Astrocyte (in vitro differentiated cells and primary cell): Measurements from ENCODE around the gene TBCA. TPM values are rescaled to one million over a fixed set of nuclear protein-coding genes. Genes with fewer than 3 reads are reported as not detected.

Experiments used
- DNase-seq: peaks from one replicate; pipeline ENCODE4 v3.0.0-alpha.2; 2010; ENCODE audit warnings: low read depth
- FAIRE-seq: peaks from 2 replicates; lab custom pipeline; 2011; peaks lifted over from hg19 to GRCh38; lab: Jason Lieb, UNC
- H2AFZ ChIP-seq: 2 replicates; pipeline ENCODE4 v1.6.0; 2012; ENCODE audit warnings: low read depth, low read length, inconsistent platforms
- H3K27ac ChIP-seq: 2 replicates; pipeline ENCODE4 v1.5.1; 2011; ENCODE audit warnings: low read depth, low read length, inconsistent platforms
- H3K27me3 ChIP-seq: 2 replicates; pipeline ENCODE4 v1.6.0; 2011; ENCODE audit warnings: low read length, inconsistent platforms; ENCODE audit not compliant: insufficient read depth
- H3K36me3 ChIP-seq: 2 replicates; pipeline ENCODE4 v1.5.1; 2011; ENCODE audit warnings: low read length, inconsistent platforms; ENCODE audit not compliant: insufficient read depth
- H3K4me1 ChIP-seq: 2 replicates; pipeline ENCODE4 v1.5.1; 2011; ENCODE audit warnings: low read length, inconsistent platforms; ENCODE audit not compliant: insufficient read depth
- H3K4me2 ChIP-seq: 2 replicates; pipeline ENCODE4 v1.6.0; 2012; ENCODE audit warnings: low read length, inconsistent platforms
- H3K4me3 ChIP-seq: 2 replicates; pipeline ENCODE4 v1.5.1; 2011; ENCODE audit warnings: low read depth, mild to moderate bottlenecking, low read length, inconsistent platforms; ENCODE audit not compliant: insufficient read depth
- H3K79me2 ChIP-seq: 2 replicates; pipeline ENCODE4 v1.6.0; 2012; ENCODE audit warnings: mild to moderate bottlenecking, low read length, inconsistent platforms; ENCODE audit not compliant: insufficient read depth
- H3K9ac ChIP-seq: 2 replicates; pipeline ENCODE4 v1.6.0; 2012; ENCODE audit warnings: mild to moderate bottlenecking, low read length, inconsistent platforms
- H3K9me3 ChIP-seq: 2 replicates; pipeline ENCODE4 v1.5.1; 2012; ENCODE audit warnings: low read depth, mild to moderate bottlenecking, low read length, inconsistent platforms; ENCODE audit not compliant: insufficient read depth
- H4K20me1 ChIP-seq: 2 replicates; pipeline ENCODE4 v1.6.0; 2012; ENCODE audit warnings: low read length, inconsistent platforms; ENCODE audit not compliant: insufficient read depth
- H3K27ac Mint-ChIP-seq: one replicate; pipeline ENCODE4 v1.8.0; 2021; ENCODE audit warnings: mild to moderate bottlenecking, mixed read lengths; ENCODE audit not compliant: unreplicated experiment
- H3K27me3 Mint-ChIP-seq: one replicate; pipeline ENCODE4 v1.8.0; 2021; ENCODE audit warnings: low read depth, mixed read lengths; ENCODE audit not compliant: unreplicated experiment
- H3K36me3 Mint-ChIP-seq: one replicate; pipeline ENCODE4 v1.8.0; 2021; ENCODE audit warnings: low read depth, mixed read lengths; ENCODE audit not compliant: unreplicated experiment
- H3K4me1 Mint-ChIP-seq: one replicate; pipeline ENCODE4 v1.8.0; 2021; ENCODE audit warnings: low read depth, mixed read lengths; ENCODE audit not compliant: unreplicated experiment
- H3K4me3 Mint-ChIP-seq: one replicate; pipeline ENCODE4 v1.8.0; 2021; ENCODE audit warnings: mild to moderate bottlenecking, moderate library complexity, mixed read lengths; ENCODE audit not compliant: unreplicated experiment
- H3K9me3 Mint-ChIP-seq: one replicate; pipeline ENCODE4 v1.8.0; 2021; ENCODE audit warnings: mild to moderate bottlenecking, mixed read lengths; ENCODE audit not compliant: unreplicated experiment
- CTCF ChIP-seq: IDR thresholded peaks from 2 replicates; pipeline ENCODE4 v1.5.1; 2011; ENCODE audit warnings: low read depth, mild to moderate bottlenecking, inconsistent platforms, low read length, moderate library complexity; ENCODE audit not compliant: insufficient read depth
- EZH2 ChIP-seq: IDR thresholded peaks from 2 replicates; pipeline ENCODE4 v1.6.1; 2012; ENCODE audit warnings: mild to moderate bottlenecking, low read length, inconsistent platforms; ENCODE audit not compliant: insufficient read depth
- total RNA-seq: library from RNA; stranded (reverse); gene quantifications from 2 replicates; pipeline ENCODE4 v1.2.1, GENCODE V29; 2021

The TBCA gene
- total RNA-seq, 1 donor from 2014 or later, result 207 TPM

- no peak for FAIRE-seq
Measured at GRCh38 chr5:77649776-77650175, 126.4 kb downstream of the TBCA start.

GRCh38 chr5:77645995-77646639 lies 130.0 kb downstream of the TBCA start:
- DNase-seq (no peak), FAIRE-seq (no peak)
- Histone ChIP-seq H3K79me2 (no peaks in the 10 kb centered on the region), H3K36me3 (no peaks in the 10 kb centered on the region), H3K4me2 (no peak overlapping the region), H3K27ac (no peak overlapping the region), H3K9me3 (no peaks in the 10 kb centered on the region), H3K4me1 (peaks cover 3% of the 10 kb centered on the region), H2AFZ (no peak overlapping the region), H4K20me1 (peaks cover 18% of the 10 kb centered on the region), H3K9ac (no peak overlapping the region), H3K27me3 (peaks cover 98% of the 10 kb centered on the region), H3K4me3 (no peak overlapping the region)
- peak overlapping the region; percentile 45 for H3K4me3 Mint-ChIP-seq
- H3K4me1 Mint-ChIP-seq, result peaks cover 2% of the 10 kb centered on the region
- H3K27ac Mint-ChIP-seq, result no peak overlapping the region
- peaks cover 85% of the 10 kb centered on the region for H3K27me3 Mint-ChIP-seq
- peaks cover 4% of the 10 kb centered on the region for H3K36me3 Mint-ChIP-seq
- TF ChIP-seq CTCF, result no peak
- TF ChIP-seq EZH2, result no peak
- peaks cover 8% of the 10 kb centered on the region for H3K9me3 Mint-ChIP-seq

More at GRCh38 chr5:77649776-77650175, 126.4 kb downstream of the TBCA start:
- Histone ChIP-seq H3K4me2 (no peak overlapping the region), H3K27me3 (peaks cover 73% of the 10 kb centered on the region), H3K9me3 (no peaks in the 10 kb centered on the region), H3K36me3 (no peaks in the 10 kb centered on the region), H2AFZ (no peak overlapping the region), H4K20me1 (peaks cover 2% of the 10 kb centered on the region), H3K4me1 (peaks cover 3% of the 10 kb centered on the region), H3K9ac (no peak overlapping the region), H3K27ac (no peak overlapping the region), H3K79me2 (no peaks in the 10 kb centered on the region), H3K4me3 (no peak overlapping the region)
- H3K9me3 Mint-ChIP-seq, result peaks cover 8% of the 10 kb centered on the region
- no peak overlapping the region for H3K27ac Mint-ChIP-seq
- H3K36me3 Mint-ChIP-seq, result peaks cover 2% of the 10 kb centered on the region
- peaks cover 75% of the 10 kb centered on the region for H3K27me3 Mint-ChIP-seq
- H3K4me3 Mint-ChIP-seq, result no peak overlapping the region
- no peak for DNase-seq
- H3K4me1 Mint-ChIP-seq, result no peaks in the 10 kb centered on the region
- TF ChIP-seq EZH2 (no peak), CTCF (no peak)

- no peak overlapping the region for H3K27ac ChIP-seq
- no peak overlapping the region for H2AFZ ChIP-seq
- peaks cover 2% of the 10 kb centered on the region for H3K4me1 Mint-ChIP-seq
- DNase-seq (no peak), FAIRE-seq (no peak)
- peaks cover 3% of the 10 kb centered on the region for H3K4me1 ChIP-seq
- H3K4me3 ChIP-seq, result no peak overlapping the region
- H3K9me3 ChIP-seq, result no peaks in the 10 kb centered on the region
- peaks cover 20% of the 10 kb centered on the region for H4K20me1 ChIP-seq
- H3K79me2 ChIP-seq, result no peaks in the 10 kb centered on the region
- no peaks in the 10 kb centered on the region for H3K36me3 ChIP-seq
- peak overlapping the region; percentile 72 for H3K4me2 ChIP-seq
- H3K9me3 Mint-ChIP-seq, result peaks cover 8% of the 10 kb centered on the region
- H3K27ac Mint-ChIP-seq, result no peak overlapping the region
- peak overlapping the region; percentile 76 for H3K4me3 Mint-ChIP-seq
- H3K27me3 Mint-ChIP-seq, result peaks cover 87% of the 10 kb centered on the region
- peak; percentile 82 for TF ChIP-seq EZH2
- TF ChIP-seq CTCF, result no peak
- peaks cover 98% of the 10 kb centered on the region for H3K27me3 ChIP-seq
- H3K36me3 Mint-ChIP-seq, result peaks cover 4% of the 10 kb centered on the region
- no peak overlapping the region for H3K9ac ChIP-seq
Measured at GRCh38 chr5:77645158-77645994, 130.8 kb downstream of the TBCA start.
